ENCODE measurements around the gene KRT1. TPM values are rescaled to one million over a fixed set of nuclear protein-coding genes. Genes with fewer than 3 reads are reported as not detected.
"Not testable (repeated sequence)": the region's sequence is repeated elsewhere in the genome, so short reads cannot be mapped to it uniquely, and the experiment has no call there.

Gene KRT1
- total RNA-seq, result not detected in 2 replicates

DNA sequence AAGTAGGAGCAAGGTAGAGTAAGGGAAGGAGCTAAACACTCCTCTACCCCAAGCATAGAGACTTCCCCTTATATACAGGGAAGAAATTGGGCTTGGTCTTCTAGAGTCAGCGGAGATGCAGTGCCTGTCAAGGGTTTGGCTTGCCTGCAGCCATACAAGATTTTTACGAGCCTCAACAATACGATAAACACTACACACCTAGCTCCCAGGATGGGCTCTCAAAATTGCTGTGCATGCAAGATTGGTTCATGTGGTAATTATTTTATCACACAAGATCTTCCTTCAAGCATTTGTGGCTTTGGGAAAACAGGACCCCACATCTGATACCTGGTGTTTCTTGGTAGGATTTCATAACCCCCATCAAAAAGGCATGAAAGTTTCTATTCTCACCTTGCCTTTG, at the start of gene KRT1:
Gene KRT1, minus strand, starts transcription at position 45 of the 400 bp plus-strand sequence. CDS start 59 bp downstream, outside the sequence.
- DNase-seq, result no peak

DNA sequence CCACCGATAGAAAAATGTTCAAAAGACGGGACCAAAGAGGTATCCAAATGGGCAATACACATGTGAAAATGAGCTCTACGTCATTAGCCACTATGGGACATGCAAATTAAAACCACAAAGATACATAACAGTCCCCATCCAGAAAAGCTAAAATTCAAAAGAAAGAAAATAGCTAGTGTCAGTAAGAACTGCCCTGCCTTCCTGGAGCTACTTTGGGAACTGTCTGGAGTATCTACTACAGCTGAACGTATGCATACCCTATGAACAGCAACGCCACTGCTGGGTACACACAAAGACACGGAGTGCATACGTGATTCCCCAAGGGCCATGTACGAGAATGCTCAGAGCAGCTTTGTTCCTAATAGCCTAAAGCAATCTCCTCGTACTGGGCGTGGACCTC, 48.9 kb upstream of the KRT1 start:
- DNase-seq, result no peak

DNA sequence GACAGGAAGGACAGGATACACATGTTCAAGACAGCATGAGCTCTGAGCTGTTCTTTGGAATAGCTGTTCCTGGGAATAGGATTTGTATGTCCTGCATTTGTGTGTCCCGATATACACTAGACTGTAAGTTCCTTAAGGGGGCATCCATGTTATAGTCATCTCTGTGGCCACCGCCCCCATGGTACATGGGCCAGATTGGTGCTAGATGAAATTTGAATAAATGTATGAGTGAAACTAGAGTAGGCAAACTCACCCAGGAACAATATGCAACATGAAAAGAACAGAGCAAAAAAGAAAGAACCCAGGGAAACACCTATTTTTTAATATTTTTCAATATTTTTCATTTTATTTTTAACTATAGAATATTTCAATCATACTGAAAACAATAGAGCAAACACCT, 48.2 kb upstream of the KRT1 start:
- no peak for DNase-seq

DNA sequence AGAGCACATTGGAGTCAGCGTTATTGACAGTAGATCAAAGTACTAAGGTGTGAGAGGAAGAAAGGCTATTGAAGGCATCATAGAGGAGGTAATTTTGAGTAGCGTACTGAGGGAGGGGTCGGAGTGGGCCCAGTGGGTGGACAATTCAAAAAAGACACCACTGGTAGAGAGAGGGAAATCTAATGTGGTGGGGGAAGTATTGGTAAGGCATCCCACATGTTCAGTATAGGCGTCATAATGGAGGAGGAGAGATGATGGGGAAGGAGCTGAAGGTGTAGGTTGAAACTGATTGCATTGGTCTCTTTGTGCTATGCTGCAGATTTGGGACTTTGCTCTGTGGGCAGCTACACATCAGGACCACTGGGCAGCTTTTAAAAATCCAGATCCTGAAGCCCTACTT, 46.8 kb upstream of the KRT1 start:
- no peak for DNase-seq

DNA sequence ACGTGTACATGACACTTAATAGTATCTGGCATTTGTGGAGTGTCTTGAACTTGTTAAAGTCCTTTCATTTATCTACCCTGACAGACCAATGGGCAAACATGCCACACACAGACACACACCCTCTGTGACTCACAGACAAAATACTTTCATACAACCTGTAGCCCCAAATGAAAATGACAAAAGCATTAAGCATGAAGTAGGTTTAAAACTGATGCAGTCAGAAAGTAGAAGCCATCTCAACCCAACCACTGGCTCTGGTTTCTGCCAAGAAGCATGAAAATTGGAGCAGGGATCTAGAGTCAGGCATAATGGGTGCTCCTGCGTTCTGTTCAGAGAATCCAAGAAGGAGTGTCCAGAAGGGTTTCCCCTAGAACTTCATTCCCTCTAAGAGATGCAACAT, 46.2 kb upstream of the KRT1 start:
- no peak for DNase-seq

DNA sequence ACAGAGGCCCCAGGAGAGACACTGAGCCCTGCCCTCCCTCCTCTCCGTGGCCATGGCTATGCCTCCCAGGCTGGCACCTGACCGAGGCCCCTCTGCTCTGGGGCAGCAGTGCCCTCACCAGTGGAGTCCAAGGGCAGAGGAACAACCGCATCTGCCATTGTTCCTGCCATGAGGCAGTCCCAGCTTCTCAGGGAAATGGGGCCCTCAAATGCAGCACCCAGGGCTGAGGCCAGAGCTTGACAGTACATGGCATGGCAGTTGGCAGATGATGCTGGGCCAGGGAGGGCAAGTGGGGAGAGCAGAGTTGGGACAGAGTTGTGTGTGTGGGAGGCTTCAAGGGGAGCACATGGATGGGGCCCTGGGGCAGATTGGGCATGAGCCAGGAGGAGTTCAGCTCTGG, 44.2 kb upstream of the KRT1 start:
- DNase-seq, result no peak

DNA sequence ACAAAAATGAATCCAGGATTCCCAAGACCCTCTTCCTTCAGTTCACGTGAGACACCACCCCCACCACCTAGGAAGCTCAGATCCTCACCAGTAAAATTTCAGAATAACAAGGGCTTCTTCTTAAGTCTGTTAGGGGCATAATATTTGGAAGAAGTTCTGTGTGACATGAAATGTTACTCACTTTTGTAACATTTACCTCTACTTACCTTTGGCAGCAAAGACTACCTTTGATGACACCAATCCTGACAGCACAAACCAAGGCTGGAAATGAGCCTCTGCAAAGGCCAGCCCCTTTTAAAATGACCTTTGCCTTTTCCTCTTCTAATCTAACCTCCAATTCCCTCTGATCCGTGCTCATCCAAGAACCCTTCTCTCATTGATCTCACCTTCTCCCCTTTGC, 42.5 kb upstream of the KRT1 start:
- no peak for DNase-seq

DNA sequence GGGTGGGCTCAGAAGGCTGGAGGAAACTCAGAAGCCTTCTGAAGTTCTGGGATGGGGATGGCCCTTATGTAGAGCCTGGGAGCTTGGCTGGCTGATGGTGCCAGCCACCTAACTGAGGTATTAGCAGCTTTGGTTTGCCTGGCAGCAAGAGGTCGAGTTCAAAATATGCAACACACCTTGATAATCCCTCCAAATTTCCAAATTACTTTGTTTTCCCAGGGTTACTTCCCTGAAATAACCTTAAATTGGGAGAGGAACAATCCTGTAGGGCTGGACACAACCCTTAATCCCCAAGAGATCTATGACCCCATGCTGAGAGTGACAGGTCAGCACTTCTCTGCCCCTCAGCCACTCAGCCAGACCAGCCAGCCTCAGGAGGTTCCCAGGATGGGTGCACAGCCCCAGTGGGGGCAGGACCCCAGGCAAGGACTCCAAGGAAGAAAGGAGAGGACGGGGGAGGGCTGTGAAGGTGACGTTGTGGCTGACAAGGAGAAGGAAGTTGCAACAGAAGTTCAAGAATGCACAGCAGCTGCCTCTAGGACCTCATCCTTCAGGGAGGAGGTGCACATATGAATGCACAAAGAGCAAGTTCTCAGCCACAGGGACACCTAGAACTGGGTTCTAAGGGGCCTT, 41.7 kb upstream of the KRT1 start:
- no peak for DNase-seq

DNA sequence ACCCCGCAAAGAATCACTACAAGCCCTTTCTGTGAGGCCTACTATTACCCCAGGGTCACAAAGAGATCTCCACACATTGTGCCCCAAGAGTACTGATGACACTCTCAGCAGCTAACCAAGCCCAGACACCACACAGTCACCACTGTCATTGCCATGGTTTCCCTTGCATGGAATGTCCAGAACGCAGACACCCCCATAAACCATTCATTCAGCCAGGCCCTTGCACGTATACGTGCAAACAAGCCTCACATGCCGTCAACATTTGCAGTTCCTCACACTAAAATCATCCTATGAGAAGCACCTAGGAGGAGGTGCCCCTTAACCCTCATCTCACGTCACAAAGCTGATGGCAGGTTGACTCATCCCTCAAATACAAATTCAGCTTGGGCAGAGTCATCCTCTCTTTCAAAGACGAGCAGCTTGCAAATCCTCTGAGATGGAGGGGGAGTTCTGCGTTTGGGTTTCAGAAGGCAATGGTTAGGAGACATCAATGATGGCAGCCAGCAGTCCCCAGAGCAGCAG, 40.2 kb upstream of the KRT1 start:
- no peak for DNase-seq

DNA sequence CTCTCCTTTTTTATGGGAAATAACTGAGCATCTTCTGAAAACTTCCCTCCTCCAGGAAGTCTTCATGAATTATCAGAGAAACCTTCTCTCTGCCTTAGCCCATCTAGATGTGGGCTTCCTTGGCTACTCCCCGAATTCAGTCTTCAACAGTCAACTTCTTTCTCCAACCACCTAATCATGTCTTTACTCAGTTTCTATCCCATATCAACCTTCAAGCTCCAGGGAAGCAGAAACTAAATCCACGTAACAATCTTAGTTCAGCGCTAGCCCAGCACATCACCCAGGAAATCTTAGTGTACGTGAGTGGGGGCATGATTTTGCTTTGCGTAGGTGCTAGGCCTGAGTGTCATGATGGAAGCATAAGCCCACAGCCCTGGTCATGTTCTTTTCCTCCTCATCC, 35.9 kb upstream of the KRT1 start:
- no peak for DNase-seq

DNA sequence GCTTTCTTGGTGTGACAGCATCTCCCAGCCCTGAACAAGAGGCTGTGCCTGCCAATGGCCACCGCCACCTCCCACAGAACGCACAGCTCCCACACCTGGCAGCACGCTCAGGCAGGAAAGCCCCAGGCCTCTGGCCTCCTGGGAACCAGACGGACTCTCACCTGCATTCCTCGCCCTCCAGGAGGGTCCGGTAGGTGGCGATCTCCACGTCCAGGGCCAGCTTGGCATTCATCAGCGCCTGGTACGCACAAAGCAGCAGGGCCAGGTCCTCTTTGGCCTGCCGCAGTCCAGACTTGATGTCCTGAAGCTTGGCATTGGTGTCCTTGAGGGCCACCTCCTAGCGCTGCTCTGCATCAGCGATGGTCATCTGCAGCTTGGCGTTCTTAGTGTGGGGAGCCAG, 35.2 kb upstream of the KRT1 start:
- no peak for DNase-seq

DNA sequence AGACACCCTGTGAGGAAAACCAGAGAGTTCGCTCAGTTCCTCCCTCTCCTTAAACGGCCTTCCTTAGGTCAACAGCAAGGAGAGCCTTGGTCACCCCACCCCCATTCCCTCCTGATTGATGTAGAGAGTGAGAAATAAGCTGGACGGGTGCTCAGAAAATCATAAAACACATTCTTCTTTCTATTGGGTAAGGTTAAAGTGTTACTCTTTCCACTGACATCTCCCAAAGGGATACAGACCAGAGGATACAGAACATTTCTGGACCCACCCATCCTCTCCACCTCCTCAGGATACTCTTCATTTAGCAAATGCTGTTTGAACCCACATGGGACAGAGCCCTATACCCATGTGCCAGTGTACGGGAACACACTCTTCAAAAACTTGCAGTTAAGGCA, 34.7 kb upstream of the KRT1 start:
- DNase-seq, result no peak

DNA sequence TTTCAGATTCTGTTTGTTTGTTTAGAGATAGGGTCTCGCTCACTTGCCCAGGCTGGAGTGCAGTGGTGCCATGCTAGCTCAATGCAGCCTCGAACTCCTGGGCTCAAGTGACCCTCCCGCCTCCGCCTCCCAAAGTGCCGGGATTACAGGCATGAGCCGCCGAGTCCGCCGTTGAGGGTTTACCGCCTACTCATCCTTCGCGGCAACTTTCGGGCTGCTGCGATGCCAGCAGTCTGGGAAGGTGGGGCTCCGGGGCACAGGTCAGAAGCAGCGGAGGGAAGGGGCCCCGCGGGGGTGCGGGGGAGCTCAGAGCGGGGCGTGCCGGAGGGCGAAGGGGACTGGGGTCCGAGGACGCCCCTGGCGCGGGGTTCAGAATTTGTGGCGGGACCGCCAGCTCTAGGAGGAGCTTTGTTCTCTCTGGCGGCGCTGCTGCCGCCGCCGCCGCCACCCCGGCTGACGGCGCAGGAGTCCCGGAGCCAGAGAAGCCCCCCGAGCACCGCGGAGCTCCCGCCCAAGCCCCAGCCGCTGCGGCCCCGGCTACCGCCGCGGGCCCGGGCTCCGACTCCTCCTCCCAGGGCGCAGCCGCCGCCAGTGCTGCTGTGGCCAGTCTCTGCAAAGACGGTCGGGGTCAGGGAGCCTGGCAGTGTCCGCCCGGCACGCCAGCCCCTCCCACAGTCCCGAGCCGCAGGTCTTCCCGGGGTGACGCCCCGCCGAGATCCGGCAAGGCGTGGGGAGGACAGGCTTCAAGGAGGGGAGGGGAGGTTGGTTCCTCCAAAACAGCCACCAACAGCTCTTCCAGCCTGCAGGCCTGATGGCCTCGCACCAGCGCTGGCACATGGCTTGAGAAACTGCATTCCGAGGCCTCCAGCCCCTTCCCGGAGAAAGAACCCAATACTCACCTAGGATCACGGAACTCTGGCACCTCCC, 34.0 kb upstream of the KRT1 start:
- no peak for DNase-seq

DNA sequence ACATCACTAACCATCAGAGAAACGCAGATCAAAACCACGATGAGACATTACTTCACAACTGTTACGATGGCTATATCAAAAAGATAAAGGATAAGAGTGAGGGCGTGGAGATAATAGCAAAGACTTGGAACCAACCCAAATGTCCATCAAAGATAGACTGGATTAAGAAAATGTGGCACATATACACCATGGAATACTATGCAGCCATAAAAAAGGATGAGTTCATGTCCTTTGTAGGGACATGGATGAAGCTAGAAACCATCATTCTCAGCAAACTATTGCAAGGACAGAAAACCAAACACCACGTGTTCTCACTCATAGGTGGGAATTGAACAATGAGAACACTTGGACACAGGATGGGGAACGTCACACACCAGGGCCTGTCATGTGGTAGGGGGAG, 31.9 kb upstream of the KRT1 start:
- DNase-seq, result not testable (repeated sequence)

DNA sequence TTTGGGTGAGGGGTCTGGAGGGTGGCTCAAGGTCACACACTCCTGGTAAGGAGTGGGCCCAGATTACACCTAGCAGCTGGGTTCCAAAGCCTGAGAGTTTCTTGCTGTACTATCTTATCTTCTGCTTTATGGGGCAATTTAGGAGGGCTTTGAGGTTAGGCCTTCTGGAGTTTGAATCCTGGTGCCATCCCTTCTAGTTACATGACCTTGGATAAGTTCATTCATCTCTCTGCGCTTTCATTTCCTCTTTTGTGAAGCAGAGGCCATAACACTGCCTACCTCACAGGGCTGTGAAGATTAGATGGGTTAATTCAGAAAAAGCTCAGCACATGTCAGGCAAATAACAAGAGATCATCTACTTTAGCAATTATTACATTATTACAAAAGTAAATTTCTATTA, 30.5 kb upstream of the KRT1 start:
- DNase-seq, result no peak

DNA sequence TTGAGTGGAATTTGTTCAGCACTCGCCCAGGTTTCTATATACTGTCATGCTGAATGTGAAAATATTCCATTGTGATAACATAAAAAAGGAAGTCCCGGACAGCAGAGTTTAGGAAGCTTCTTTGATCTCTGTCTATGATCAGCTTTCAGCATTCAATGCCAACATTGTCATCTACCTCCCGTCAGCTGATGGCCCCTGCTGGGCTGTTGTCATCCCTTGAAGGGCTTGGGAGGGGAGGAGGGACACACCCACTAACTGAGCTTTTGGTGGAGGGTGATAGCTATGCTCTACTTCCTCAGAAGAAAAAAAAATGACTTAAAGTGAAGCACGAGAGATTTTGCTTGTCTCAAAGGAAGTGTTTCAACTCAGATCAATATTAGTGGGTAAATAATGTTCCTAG, 27.8 kb upstream of the KRT1 start:
- no peak for DNase-seq

DNA sequence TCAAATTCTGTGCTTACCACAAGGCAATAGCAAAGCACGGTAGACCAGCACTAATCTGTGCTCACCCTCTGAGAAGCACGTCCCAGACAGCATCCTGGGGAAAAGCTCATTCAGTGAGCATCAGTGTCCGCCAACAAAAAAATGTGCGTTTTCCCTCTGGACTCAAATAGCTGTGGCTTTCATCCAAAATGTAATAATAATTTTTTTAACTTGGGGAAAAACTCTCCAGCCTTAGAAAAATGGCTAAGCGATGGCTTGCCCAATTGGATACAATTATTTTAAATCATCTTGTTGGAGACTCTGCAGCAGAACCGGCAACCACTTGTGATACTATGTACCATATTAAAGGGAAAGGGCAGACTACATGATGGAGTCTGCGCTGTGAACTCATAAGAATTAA, 24.3 kb upstream of the KRT1 start:
- no peak for DNase-seq

DNA sequence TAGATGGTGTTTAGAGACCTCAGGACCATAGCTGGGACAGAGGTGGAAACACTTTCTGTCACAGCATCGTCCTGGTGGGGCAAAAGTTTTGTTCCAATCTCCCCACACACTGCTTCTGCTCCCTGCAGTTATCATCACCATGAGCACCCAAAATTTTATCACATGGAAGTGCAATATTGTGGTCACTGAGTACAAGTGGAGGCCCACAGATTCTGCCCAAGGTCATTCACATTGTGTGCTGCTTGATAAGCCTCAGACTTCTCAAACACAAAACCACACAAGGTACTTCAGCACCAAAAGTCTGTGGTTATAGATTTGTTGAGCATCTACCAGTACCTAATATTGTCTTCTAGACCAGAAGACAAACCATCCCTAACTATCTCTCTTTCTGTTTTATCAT, 23.7 kb upstream of the KRT1 start:
- DNase-seq, result no peak

DNA sequence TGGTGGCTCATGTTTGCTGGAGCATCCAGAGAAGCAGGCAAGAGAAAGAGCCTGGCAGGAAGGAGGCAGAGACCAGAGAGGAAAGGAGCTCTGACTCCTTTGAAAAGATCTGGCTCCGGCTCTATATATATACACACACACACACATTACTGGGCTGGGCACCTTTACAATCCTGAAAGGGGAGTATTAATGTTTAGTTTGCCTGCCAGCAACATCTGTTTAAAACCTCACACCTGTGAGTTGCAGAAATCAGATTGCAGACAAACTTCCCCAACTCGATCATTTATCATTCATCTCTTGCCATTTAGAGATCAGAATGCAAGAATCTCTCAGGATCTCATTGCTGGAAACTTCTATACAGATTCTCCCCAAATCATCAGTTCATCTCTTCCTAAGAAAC, 23.2 kb upstream of the KRT1 start, which contains the start of gene KRT77:
Gene KRT77, minus strand, starts transcription at position 101 of the 400 bp plus-strand sequence. Its CDS starts 90 bp downstream, at position 11.
- no peak for DNase-seq

DNA sequence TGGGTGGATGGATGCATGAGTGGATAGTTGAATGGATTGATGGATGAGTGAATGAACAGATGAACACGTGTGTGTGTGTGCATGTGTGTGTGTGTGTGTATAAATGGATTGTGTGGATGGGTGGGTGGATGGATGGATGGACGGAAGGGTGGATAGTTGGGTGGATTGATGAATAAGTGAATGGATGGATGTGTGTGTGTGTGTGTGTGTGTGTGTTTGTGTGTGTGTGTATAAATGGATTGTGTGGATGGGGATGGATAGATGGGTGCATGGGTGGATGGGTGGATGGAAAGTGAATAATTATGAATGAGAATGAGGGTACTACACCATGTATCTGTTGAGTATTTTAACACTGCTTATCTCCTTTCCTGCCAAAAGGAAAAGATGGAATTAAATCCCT, 22.1 kb upstream of the KRT1 start:
- no peak for DNase-seq

DNA sequence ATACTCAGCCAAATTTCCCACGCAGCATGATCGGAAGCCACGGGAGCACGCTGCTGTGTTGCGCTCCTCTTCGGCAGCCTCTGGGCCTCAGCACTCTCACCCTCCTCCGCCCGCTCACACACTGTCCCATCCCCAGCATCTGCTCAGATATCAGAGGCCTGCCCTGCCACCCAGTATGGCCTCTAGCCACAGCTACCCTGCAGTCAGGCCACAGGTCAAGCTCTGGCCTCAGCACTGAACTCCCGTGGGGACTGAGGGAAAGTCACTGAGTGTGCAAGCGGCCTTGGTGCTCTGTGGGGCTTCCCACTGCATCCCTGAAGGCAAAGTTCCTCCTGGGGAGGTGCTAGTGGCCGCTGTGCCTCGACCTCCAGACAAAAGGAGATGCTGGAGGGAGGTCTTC, 21.1 kb upstream of the KRT1 start:
- no peak for DNase-seq

DNA sequence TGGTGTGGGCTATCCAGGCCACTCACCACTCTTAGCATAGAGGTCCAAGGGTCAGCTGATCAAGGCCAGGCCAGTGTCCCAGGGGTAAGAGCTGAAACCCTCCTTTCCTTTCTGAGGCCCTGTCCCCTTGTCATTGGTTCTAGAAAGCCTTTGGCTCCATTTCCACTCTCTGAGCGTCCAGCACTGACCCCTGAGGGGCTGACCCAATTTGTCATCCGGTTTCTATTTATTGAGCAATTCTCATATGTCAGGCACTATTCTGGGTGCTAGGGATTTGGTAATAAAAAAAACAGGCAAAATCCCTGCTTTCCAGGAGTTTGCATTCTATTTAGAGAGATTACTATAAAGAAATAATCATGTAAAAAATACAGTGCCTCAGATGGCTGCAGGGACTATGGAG, 19.8 kb upstream of the KRT1 start:
- DNase-seq, result no peak

DNA sequence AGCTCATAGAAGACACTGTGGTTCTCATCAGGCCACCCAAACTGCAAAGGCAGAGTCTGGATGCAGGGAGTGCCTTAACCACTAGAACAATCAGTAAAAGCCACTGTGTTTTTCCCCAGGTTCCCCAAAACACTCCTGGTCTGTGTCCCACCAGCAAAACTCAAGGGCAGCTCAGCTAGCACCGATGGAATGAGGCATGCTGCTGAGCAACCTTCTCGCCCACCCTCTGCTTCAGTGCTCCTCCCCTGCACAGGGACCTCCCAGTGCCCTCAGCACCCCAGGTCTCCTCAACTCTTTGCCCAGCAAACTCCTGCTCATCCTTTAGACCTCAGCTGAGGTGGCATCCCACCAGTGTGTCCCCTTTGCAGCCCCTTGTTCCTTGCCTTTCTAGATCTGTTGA, 19.2 kb upstream of the KRT1 start:
- DNase-seq, result no peak

Measured in dermis blood vessel endothelial cell (primary cell).